ENCODE results near the gene DENND5B.

- TF ChIP-seq CTCF (conservative IDR thresholded peaks at IDR 0.05 in 1 of 2, IDR thresholded peaks at IDR 0.05 in 1 of 2; ENCODE audit: extremely low read depth in 1 of 2, insufficient read depth in 1 of 2, low read depth in 1 of 2, low read length in 2 of 2) (no peak), EZH2 (IDR thresholded peaks at IDR 0.05; ENCODE audit: borderline replicate concordance, low read length) (no peak)
Measured at GRCh38 chr12:31572900-31573600, 17.9 kb downstream of the DENND5B start.

Measured in mammary epithelial cell (primary cell).